A673 (cell line): ENCODE measurements around the gene SND1.

Experiments used
- EZH2 ChIP-seq: fragments of 200-600 bp; sonication (generic); IDR thresholded peaks from 2 replicates; pipeline ENCODE4 v1.6.1; 2017; ENCODE audit warnings: borderline replicate concordance, low read depth, mild to moderate bottlenecking, mixed read lengths, antibody characterized with exemption, low read length; ENCODE audit not compliant: poor library complexity, severe bottlenecking
- TF ChIP-seq, protein P1 (sequence below): fragments of 300-800, 200-600 bp; sonication (generic); conservative IDR thresholded peaks from 2 replicates; pipeline ENCODE4 v1.5.1; 2017; ENCODE audit warnings: low read depth, mild to moderate bottlenecking, antibody characterized with exemption, low read length, moderate library complexity, mixed read lengths

DNA sequence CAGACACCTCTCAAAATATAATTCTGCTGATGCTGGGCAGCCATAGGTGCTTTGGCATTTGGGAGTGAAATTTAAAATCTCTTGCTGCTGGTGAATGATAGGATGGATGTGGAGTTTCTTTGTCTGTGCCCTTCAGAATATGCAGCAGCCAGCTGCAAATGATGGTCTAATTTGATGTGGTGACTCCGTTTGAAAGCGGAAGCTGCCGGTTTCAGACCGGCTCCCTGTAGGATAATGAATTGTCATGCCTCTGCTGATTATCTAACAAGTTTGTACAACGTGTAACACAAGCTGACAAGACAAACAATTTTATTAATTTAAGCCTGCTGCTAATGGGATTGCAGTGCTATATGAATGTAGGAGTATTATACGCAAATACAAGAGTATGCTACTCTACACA is 103.5 kb downstream of the SND1 start:
- TF ChIP-seq, protein P1, sequence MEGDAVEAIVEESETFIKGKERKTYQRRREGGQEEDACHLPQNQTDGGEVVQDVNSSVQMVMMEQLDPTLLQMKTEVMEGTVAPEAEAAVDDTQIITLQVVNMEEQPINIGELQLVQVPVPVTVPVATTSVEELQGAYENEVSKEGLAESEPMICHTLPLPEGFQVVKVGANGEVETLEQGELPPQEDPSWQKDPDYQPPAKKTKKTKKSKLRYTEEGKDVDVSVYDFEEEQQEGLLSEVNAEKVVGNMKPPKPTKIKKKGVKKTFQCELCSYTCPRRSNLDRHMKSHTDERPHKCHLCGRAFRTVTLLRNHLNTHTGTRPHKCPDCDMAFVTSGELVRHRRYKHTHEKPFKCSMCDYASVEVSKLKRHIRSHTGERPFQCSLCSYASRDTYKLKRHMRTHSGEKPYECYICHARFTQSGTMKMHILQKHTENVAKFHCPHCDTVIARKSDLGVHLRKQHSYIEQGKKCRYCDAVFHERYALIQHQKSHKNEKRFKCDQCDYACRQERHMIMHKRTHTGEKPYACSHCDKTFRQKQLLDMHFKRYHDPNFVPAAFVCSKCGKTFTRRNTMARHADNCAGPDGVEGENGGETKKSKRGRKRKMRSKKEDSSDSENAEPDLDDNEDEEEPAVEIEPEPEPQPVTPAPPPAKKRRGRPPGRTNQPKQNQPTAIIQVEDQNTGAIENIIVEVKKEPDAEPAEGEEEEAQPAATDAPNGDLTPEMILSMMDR, result no peak
- TF ChIP-seq EZH2, result no peak
